ENCODE measurements around the gene SNX8.

SNX8 gene

GRCh38 chr7:2249744-2250323 lies 64.4 kb downstream of the SNX8 start:
- Histone ChIP-seq H3K4me3 (ENCODE audit: insufficient read length, low read depth) (no peak overlapping the region), H3K27me3 (ENCODE audit: insufficient read depth, insufficient read length) (no peaks in the 10 kb centered on the region), H3K9ac (ENCODE audit: insufficient read length, low read depth) (no peak overlapping the region), H3K4me1 (ENCODE audit: insufficient read depth, insufficient read length) (peaks cover 19% of the 10 kb centered on the region), H3K9me3 (ENCODE audit: insufficient read depth, low read length) (no peaks in the 10 kb centered on the region), H3K36me3 (ENCODE audit: insufficient read depth, insufficient read length, low read length) (peaks cover 86% of the 10 kb centered on the region)
- no peak for DNase-seq (ENCODE audit: low read depth, low spot score)
- TF ChIP-seq YY1 (IDR thresholded peaks at IDR 0.05; ENCODE audit: insufficient read depth, insufficient read length) (no peak), ZNF274 (IDR thresholded peaks at IDR 0.05; ENCODE audit: low read depth, low read length) (no peak), SUZ12 (IDR thresholded peaks at IDR 0.05; ENCODE audit: extremely low read depth, insufficient read depth, insufficient read length) (no peak)

- DNase-seq (ENCODE audit: low read depth, low spot score) = no peak
- Histone ChIP-seq H3K36me3 (ENCODE audit: insufficient read depth, insufficient read length, low read length) (peaks cover 81% of the 10 kb centered on the region), H3K4me3 (ENCODE audit: insufficient read length, low read depth) (no peak overlapping the region), H3K4me1 (ENCODE audit: insufficient read depth, insufficient read length) (peaks cover 19% of the 10 kb centered on the region), H3K9me3 (ENCODE audit: insufficient read depth, low read length) (no peaks in the 10 kb centered on the region), H3K27me3 (ENCODE audit: insufficient read depth, insufficient read length) (no peaks in the 10 kb centered on the region), H3K9ac (ENCODE audit: insufficient read length, low read depth) (peak overlapping the region; percentile 24)
- no peak for TF ChIP-seq ZNF274 (IDR thresholded peaks at IDR 0.05; ENCODE audit: low read depth, low read length)
- TF ChIP-seq YY1 (IDR thresholded peaks at IDR 0.05; ENCODE audit: insufficient read depth, insufficient read length) = no peak
- no peak for TF ChIP-seq SUZ12 (IDR thresholded peaks at IDR 0.05; ENCODE audit: extremely low read depth, insufficient read depth, insufficient read length)
Measured at GRCh38 chr7:2248984-2249694, 65.1 kb downstream of the SNX8 start.

DNA sequence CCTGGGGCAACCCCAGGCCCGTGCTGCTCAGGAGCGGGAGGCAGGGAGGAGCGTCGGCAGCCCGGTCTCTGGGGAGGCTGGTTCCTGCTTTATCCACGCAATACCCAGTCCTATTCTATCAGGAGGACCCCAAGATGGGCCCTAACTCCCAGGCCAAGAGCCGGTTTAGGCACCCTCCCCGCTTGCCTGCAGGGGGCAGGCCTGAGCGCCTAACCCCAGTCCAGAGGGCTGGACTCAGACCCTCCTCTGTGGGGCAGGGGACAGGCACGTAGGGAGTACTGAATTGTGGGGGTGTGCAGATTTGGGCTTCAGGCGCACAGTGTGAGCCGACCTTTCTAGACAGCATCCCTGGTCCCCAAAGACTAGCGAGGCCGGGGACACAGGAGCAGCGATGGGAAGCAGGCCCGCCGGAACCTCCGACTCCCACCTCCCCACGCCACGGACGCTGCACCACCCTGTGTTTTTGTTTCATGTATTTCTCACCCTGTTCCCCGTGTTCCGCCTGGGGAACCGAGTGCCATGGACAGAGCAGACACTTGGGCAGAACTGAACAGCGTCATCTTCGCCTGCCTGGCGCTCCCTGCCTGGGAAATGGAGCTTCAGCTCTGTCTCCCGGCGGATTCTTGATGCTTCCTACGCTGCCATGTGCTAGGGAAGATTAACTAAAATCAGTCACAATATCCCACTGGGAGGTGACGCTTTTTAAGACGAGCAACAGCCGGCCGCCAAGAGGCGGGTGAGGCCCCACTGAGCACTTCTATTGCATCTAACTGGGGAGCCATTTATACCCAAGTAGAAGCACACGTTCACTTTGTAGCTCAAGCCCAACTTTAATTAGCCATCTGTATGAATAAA lies 66.9 kb downstream of the SNX8 start:
- Histone ChIP-seq H3K36me3 (ENCODE audit: insufficient read depth, insufficient read length, low read length) (peaks cover 69% of the 10 kb centered on the region), H3K9ac (ENCODE audit: insufficient read length, low read depth) (peak overlapping the region; percentile 45), H3K9me3 (ENCODE audit: insufficient read depth, low read length) (no peaks in the 10 kb centered on the region), H3K4me1 (ENCODE audit: insufficient read depth, insufficient read length) (peaks cover 23% of the 10 kb centered on the region), H3K27me3 (ENCODE audit: insufficient read depth, insufficient read length) (no peaks in the 10 kb centered on the region), H3K4me3 (ENCODE audit: insufficient read length, low read depth) (no peak overlapping the region)
- TF ChIP-seq YY1 (IDR thresholded peaks at IDR 0.05; ENCODE audit: insufficient read depth, insufficient read length) (no peak), ZNF274 (IDR thresholded peaks at IDR 0.05; ENCODE audit: low read depth, low read length) (no peak), SUZ12 (IDR thresholded peaks at IDR 0.05; ENCODE audit: extremely low read depth, insufficient read depth, insufficient read length) (no peak)
- DNase-seq (ENCODE audit: low read depth, low spot score) = no peak

GRCh38 chr7:2245883-2246675 lies 68.2 kb downstream of the SNX8 start:
- Histone ChIP-seq H3K4me1 (ENCODE audit: insufficient read depth, insufficient read length) (peaks cover 23% of the 10 kb centered on the region), H3K4me3 (ENCODE audit: insufficient read length, low read depth) (no peak overlapping the region), H3K9ac (ENCODE audit: insufficient read length, low read depth) (peak overlapping the region; percentile 37), H3K9me3 (ENCODE audit: insufficient read depth, low read length) (no peaks in the 10 kb centered on the region), H3K36me3 (ENCODE audit: insufficient read depth, insufficient read length, low read length) (peaks cover 60% of the 10 kb centered on the region), H3K27me3 (ENCODE audit: insufficient read depth, insufficient read length) (no peaks in the 10 kb centered on the region)
- no peak for DNase-seq (ENCODE audit: low read depth, low spot score)
- TF ChIP-seq YY1 (IDR thresholded peaks at IDR 0.05; ENCODE audit: insufficient read depth, insufficient read length) = no peak
- no peak for TF ChIP-seq ZNF274 (IDR thresholded peaks at IDR 0.05; ENCODE audit: low read depth, low read length)
- TF ChIP-seq SUZ12 (IDR thresholded peaks at IDR 0.05; ENCODE audit: extremely low read depth, insufficient read depth, insufficient read length) = no peak

GRCh38 chr7:2244404-2244995 lies 69.7 kb downstream of the SNX8 start:
- Histone ChIP-seq H3K27me3 (ENCODE audit: insufficient read depth, insufficient read length) (no peaks in the 10 kb centered on the region), H3K4me3 (ENCODE audit: insufficient read length, low read depth) (no peak overlapping the region), H3K36me3 (ENCODE audit: insufficient read depth, insufficient read length, low read length) (peaks cover 61% of the 10 kb centered on the region), H3K9ac (ENCODE audit: insufficient read length, low read depth) (peak overlapping the region; percentile 62), H3K9me3 (ENCODE audit: insufficient read depth, low read length) (no peaks in the 10 kb centered on the region), H3K4me1 (ENCODE audit: insufficient read depth, insufficient read length) (peaks cover 23% of the 10 kb centered on the region)
- no peak for DNase-seq (ENCODE audit: low read depth, low spot score)
- TF ChIP-seq ZNF274 (IDR thresholded peaks at IDR 0.05; ENCODE audit: low read depth, low read length) (no peak), YY1 (IDR thresholded peaks at IDR 0.05; ENCODE audit: insufficient read depth, insufficient read length) (no peak)

DNA sequence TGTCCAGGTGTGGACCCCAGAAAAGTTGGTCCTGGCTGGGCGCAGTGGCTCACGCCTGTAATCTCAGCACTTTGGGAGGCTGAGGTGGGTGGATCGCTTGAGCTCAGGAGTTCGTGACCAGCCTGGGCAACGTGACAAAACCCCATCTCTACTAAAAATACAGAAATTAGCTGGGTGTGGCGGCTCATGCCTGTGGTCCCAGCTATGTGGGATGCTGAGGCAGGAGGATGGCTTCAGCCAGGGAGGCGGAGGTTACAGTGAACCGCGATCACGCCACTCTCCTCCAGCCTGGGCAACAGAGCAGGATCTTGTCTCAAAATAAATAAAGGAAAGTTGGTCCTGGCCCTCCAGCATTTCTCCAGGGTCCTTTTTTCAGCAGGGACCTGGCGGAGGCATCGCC lies 70.8 kb downstream of the SNX8 start:
- Histone ChIP-seq H3K9ac (ENCODE audit: insufficient read length, low read depth) (peak overlapping the region; percentile 94), H3K4me1 (ENCODE audit: insufficient read depth, insufficient read length) (peaks cover 18% of the 10 kb centered on the region), H3K4me3 (ENCODE audit: insufficient read length, low read depth) (no peak overlapping the region), H3K9me3 (ENCODE audit: insufficient read depth, low read length) (no peaks in the 10 kb centered on the region), H3K36me3 (ENCODE audit: insufficient read depth, insufficient read length, low read length) (peaks cover 63% of the 10 kb centered on the region), H3K27me3 (ENCODE audit: insufficient read depth, insufficient read length) (no peaks in the 10 kb centered on the region)
- DNase-seq (ENCODE audit: low read depth, low spot score) = no peak
- TF ChIP-seq SUZ12 (IDR thresholded peaks at IDR 0.05; ENCODE audit: extremely low read depth, insufficient read depth, insufficient read length) (no peak), ZNF274 (IDR thresholded peaks at IDR 0.05; ENCODE audit: low read depth, low read length) (no peak), YY1 (IDR thresholded peaks at IDR 0.05; ENCODE audit: insufficient read depth, insufficient read length) (no peak)

All from NT2/D1 (cell line).